Thoracic aorta endothelial cell (primary cell): ENCODE measurements around the gene COL23A1. TPM values are rescaled to one million over a fixed set of nuclear protein-coding genes. Genes with fewer than 3 reads are reported as not detected.

Experiments used
- small RNA-seq: library from RNA; depleted of rRNA; stranded (forward); fragments of <200 nt; gene quantifications from one replicate; pipeline ENCODE3, GENCODE V24; 2012
- total RNA-seq: library from RNA; depleted of rRNA; stranded (reverse); fragments of >200 nt; gene quantifications from 2 replicates; pipeline ENCODE4 v1.2.3, GENCODE V29; 2012

COL23A1 gene
- not detected in 2 replicates for total RNA-seq

DNA sequence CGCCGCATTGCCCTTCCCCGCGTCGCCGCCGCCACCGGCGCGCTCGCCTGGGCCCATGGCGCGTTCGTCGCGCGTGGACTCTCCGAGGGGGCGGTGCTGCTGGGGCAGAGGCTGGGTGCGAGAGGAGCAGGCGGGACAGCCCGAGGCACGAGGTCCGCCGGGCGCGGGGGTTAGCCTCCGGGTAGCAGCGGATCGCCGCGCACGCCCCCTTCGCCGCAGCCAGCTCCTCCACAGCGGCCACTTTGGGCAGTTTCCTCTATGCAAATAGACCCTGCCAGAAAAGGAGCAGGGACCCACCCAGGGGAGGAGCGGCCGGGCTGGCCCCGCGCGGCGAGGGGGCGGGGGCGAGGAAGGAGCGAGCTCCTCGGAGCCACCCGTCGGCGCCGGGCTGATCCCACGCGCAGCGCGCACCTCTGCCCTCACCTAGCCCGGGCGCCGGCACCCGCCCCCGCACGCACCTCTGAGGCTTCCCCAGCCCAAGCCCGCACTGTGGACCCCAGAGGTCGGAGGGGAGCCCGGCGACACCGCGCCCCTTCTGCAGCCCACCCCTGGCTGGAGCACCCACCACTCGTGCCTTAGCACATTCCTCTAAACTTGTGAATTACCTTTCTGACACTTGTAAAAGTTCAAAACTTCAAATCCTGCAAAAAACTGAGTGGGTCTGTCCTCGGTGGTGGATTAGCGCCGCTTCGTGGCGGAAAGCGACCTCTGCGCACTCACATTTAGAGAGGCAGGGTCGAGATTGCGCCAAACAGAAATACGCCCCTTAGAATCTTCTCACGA, at the start of gene COL23A1:
TSS of gene COL23A1 (minus strand) at position 253 of the 783 bp plus-strand sequence.

DNA sequence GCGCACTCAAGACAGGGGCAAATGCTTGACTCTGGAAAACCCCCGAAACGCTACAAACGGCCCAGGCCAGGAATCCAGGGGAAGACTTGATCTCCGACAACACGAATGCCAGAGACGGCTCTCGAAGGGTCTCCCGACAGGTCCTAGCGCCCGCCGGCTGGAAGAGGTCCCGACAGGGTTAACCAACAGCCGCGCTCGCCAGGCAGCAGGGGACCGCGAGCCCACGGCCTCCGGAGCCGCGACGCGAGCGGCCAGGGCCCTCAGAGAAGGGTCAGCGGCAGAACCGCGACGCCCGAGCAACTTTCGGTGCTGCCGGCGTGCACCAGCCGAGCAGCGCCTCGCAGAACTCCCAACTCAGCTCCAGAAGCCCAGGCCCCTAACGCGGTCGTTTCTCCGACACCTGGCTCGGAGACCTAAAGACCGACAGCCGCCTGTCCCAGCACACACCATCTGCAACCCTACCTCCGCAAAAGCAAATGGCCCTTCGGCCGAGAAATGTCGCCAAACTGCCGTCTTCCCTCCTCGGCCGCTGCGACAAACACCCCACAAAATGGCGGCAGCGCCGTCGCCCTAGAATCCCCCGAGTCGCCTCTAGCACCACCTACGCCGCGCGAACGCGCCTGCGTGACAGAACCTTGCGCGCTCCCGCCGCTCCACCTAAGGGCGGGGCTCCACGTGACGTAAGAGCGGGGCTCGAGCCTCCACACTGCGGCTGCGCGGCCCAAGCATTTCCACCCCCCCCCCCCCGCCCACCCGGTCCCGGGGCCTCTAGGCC, 36.5 kb upstream of the COL23A1 start, which contains the start of gene CLK4:
TSS of gene CLK4 (minus strand) at position 567 of the 775 bp plus-strand sequence. CDS start 3,634 bp downstream, outside the sequence.

DNA sequence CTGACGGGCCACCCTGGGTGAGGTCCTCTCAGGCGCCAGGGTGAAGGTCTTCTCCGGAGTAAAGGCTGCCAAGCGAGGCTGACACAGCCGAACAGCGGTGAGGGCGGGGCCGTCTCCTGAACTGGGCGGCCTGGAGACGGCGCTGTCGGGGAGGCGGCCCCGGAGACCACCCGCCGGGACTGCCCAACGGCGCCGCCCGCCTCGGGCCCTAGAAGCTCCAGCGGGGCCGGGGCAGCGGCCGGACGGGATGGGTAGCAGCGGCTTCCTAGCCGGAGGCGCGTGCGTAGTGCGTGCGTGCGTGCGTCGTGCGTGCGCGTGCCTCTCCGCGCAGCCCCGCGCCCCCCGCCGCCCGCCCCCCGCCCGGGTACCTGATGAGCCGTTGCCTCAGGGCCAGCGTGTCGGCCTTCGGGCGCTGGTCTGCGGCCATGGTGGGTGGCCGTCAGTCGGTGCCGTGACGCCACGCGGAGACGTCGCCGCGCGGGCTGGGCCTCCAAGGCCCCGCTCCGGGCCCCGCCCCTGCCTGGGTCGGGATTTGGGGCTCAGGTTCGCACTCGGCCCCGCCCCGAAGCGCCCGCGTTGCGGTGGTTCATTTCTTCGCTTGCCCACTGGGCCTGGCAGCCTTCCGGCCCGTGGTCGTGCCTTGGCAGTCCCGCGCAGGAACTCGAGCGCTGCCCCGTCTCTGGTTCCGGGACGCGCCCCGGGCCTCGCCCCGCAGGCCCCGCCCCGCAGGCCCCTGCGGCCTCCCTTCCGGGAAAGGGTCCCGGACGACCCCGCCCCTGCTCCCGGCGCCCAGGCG, 357.9 kb downstream of the COL23A1 start, which contains the start of gene PHYKPL:
TSS of gene PHYKPL (minus strand) at position 679 of the 796 bp plus-strand sequence. CDS start at position 427, 252 bp downstream.

DNA sequence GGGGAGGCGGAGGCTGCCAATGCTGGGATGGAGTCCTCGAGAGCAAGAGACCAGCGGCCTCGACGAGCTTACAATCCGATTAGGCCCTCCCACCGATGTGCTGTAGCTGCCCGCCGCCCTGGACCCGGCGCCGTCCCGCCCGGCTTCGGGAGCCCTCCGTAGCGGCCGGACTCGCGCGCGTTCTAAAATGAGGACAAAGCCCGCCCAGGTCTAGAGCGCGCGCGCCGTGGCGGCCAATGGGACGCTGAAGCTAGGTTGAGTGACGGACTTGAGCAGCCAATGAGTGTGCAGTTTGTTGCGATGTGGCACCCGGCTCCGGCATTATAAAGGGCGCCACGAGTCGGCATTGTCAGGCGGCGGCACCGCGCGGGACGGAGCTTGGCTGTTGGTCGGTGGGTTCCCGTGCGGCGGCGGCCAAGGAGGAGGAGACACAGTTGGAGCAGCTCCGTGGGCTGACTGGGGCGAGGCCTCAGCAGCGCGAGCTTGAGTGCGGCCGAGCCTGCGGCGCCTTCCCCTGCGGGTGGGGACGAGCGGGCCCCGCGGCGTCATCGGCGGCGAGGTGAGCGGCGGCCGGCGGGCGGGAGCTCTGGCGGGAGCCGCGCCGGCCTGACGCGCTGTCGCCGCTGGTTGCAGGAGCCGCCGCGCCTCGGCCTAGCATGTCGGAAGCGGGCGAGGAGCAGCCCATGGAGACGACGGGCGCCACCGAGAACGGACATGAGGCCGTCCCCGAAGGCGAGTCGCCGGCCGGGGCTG, 385.8 kb downstream of the COL23A1 start, which contains the start of gene HNRNPAB:
TSS of gene HNRNPAB (plus strand) at position 352 of the 753 bp plus-strand sequence. CDS start at position 657, 305 bp downstream.

Small RNA genes within 50 kb of the gene (small RNA-seq; reads per million reads assigned to genes)
- gene RN7SKP70 (not detected), gene RN7SL646P (not detected)

Other genes with a start within 250 kb of the COL23A1 start
- gene CLK4, start 36.7 kb upstream of the COL23A1 start, total RNA-seq = 28.1 and 35.5 TPM in 2 replicates
- gene ZNF354A, start 140.3 kb upstream of the COL23A1 start, total RNA-seq = 10.1 and 13.4 TPM in 2 replicates